NCI-H82 treated with DMSO at 0.1 percent for 48 hours (cell line): Measurements from ENCODE around the gene MEOX1.

Experiments used
- DNase-seq: peaks from one replicate; lab custom pipeline; 2025; ENCODE audit not compliant: unreplicated experiment; lab: John Stamatoyannopoulos, UW

Gene MEOX1

DNA sequence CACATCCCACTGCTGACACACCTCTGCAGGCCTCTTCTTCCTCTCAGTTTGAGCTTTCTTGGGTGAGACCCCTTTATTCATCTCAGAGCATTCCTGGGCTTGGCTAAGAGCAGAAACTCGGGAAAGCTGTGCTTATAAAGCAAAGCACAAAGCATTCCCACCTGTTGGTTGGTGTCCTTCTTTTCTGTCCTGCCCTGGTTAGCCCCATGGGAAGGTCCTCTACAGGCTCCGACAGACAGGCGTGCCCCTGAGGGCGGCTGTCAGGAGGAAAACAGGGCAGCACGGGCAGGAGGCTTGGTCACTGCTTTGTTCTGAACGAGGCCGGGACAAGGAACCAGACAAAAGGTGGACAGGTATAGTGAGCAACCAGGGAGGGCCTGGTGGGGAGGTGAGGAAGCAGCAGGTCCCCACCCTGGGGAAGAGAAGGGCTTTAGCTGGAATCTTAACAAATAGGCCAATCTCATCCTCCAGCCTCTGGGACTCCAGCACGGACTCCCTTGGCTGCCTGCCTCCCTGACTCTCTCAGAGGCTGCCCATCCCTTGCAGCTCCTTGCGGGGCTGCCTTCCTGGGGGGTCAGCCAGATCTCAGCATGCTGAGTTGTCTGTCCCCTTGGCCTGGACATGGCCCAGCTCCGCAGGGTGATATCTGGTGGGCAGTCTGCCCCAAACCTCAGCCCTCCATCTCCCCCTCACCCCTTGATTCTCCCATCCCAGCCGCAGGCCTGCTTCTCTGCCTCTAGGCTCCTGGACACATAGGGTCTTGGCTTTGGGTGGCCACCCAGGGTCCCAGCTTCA is 1.7 kb downstream of the MEOX1 start:
- no peak for DNase-seq

DNA sequence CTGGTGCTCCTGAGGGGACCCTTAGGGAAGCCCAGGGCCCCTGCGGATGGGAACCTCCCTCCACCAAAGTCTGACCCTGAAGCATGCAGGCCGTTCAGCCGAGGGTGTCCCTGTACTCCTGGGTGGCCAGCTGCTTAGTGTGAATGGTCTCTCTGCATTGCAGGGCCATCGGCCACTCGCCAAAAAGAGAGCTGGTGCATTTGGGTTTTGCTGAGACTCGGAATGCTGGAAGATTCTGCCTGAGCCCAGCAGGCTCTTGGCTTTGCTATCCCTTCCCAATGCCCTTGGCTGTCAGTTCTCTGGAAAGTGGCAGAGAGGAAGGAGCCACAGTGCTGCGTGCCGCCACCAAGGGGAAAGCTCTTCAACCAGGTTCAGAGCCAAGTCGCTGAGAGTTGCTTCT is 2.8 kb downstream of the MEOX1 start:
- no peak for DNase-seq

DNA sequence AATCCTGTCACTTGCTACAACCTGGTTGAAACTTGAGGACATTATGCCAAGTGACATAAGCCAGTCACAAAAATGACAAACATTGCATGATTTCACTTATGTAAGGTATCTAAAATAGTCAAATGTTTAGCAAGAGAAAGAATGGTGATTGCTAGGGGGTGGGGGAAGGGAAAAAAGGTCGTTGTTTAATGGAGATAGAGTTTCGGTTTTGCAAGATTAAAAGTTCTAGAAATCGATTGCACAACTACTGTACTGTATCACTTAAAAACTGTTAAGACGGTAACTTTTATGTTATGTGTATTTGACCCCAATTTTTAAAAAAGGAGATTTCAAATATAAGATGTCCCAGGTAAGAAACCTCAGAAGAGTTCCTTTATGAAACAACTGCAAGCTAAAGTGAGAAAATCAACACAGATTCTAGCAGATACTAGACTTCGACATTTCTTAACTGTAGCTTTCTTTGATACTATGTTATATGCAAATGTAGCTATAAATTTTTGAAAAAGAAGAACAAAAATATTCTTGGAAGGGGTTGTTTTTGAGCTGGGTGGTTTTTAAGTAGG is 5.9 kb downstream of the MEOX1 start:
- DNase-seq, result no peak

DNA sequence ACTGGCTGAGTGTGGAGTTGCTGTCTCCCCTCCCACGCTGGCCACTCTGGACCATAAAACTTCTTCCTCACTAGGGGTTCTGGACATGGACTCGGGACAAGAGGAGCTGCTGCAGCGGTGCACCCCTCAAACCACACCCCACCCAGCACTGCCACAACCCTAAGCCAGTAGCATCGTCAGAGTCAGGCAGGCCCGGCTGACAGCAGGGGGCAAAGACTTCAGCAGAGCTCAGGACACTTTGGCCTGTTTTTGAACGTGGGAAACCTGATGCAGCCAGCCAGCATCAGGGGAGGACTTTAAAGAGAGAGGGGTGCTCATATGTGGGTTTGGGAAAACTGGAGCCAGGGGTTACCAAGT is 9.6 kb downstream of the MEOX1 start:
- no peak for DNase-seq

DNA sequence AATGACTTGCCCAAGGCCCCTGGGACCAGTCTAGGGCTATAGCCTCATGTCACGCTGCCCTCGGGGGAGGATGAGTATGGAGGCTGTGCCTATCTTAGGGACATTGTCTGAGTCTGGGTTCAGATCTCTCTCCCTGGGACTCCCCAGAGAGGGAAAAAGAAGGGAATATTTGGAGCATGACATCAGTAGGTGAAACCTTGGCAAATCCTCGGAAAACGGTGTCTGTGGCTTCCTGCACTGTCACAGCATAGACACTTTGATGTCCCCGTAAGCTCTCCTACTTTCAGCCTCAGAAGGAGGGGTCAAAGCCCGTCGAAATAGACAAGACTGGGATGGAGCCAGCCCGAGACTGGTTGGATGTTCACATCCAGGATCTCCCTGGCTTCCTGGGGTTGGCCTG is 11.3 kb downstream of the MEOX1 start:
- no peak for DNase-seq

DNA sequence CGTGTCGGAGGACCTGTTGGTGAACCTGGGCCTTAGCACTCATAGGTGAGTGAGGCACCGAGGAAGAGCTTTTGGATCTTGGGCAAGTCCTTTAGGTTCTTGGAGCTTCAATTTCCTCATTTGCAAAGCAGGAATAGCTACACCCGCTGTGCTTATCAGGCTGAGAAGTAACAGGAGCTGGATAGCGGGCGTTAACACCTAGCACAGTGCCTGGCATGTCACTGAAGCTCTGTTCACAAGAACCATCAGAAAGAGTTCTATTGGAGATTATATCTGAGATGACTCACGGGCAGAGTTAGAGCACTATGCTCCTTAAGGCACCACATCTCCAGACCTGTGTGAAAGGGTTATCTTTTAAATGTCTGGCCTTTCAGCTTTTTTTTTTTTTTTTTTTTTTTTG is 12.8 kb downstream of the MEOX1 start:
- no peak for DNase-seq

DNA sequence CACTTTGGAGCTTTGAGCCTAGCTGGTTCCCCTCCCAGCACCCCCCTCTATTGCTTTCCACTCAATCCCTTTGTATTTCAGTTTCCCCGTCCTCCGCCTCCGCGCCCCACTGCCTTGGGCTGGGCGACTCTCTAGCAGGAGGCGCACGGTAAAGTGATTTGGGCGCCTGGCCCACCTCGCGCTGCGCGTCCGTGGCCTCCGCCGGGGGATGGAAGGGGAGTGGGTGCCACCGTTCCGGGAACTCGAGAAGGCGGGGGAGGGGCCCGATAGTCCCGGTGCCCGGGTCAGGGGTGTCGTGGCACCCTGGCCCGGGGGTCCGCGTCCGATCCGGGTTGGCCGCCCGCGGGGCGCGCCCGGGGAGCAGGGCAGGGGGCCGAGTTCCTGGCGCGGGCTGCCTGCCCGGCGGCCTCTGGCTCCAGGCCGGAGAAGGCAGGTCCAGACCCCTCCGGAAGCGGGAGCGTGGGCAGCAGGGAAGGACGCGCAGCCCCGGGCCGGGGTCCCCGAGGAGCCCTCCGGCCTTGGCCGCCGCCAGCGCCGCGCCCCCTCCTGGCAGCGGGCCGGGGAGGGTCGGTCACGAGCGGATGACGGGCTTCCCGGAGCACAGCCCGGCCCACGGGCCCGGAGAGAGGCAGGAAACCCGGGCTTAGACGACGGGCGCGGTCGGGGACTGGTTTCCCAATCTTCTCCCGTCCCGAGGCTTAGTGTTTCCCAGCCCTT is 15.8 kb downstream of the MEOX1 start:
- no peak for DNase-seq

DNA sequence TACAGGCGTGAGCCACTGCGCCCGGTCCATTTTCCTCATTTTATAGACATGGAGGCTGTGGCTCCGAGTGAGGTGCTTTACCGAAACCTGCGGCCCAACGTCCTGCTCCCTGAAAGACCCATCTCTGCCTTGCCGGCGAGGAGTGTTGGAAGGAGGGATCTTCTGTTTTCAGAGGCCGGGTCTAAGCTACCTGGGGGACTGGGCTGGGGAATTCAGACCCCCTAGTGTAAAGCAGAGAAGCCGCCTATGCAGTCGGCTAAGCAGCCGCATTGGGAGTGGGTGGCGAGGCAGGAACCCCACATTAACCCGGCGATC is 16.3 kb downstream of the MEOX1 start:
- DNase-seq, result no peak

DNA sequence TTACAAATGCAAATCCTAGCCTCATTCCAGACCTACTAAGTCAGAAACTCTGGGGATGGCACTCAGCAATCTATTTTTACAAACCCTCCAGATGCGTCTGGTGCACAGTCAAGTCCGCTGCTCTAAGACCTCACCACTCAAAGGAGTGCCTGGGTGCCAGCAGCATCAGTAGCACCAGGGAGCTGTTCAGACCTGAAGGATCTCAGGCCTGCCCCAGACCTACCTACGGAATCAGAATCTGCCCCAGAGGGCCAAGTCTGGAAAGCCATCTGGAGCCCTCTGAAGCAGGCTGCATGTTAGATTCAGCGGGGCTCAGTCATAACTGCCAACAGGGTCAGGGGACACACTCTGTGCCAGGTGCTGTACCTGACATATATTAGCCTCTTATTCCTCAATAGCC is 17.6 kb downstream of the MEOX1 start:
- DNase-seq, result no peak

DNA sequence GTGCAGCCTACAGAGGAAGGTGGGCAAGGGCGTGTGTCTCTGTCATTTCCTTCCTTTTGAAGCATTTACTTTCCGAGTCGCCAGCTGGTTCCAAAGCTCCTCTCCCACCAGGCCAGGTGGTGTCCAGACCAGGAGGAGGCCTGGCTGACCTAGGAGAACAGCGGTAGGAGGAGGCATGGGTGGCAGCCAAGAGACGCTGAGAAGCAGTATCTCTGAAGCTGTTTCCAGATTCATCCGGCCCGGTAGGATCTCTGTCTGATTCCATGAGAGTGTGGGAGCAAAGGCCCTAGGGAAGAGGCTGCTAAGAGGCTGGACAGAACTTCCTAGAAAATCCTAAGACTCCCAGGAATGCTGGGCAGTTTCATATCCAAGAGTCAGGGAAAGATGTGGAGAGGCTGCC is 20.3 kb downstream of the MEOX1 start:
- DNase-seq, result no peak

DNA sequence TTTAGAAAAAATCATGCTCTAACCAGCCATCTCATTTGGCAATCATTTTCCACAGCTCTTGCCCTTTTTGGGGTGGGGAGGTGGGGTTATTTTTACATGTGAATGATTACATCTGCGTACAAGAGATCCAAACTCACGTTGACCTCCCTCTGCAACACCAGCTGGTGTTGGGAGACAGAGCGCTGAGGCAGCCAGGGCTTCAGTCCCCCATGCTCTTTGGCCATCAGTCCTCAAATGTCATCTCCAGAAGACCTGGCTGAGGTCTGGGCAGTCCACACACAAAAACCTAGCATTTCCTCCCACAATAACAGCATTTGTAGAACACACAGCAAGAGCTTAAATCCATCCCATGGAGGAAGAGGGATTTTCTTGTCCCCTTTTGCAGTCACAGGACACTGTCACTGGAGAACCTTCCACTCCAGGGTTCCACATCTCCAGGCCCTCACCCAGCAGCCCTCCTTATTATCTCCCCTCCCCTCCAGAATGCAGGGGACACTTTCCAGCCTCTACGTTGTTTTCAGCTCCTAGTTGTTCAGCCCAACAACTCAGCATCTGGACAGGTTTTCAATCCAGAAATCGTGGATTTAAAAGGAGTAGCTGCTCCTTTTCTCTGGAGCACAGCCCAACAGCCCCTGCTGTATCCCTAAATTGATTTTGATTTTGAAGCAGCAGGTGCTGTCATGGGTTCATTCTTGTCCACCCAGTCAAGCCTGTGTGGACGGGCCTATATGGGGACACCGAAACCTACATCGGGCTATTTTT is 21.1 kb downstream of the MEOX1 start:
- no peak for DNase-seq

DNA sequence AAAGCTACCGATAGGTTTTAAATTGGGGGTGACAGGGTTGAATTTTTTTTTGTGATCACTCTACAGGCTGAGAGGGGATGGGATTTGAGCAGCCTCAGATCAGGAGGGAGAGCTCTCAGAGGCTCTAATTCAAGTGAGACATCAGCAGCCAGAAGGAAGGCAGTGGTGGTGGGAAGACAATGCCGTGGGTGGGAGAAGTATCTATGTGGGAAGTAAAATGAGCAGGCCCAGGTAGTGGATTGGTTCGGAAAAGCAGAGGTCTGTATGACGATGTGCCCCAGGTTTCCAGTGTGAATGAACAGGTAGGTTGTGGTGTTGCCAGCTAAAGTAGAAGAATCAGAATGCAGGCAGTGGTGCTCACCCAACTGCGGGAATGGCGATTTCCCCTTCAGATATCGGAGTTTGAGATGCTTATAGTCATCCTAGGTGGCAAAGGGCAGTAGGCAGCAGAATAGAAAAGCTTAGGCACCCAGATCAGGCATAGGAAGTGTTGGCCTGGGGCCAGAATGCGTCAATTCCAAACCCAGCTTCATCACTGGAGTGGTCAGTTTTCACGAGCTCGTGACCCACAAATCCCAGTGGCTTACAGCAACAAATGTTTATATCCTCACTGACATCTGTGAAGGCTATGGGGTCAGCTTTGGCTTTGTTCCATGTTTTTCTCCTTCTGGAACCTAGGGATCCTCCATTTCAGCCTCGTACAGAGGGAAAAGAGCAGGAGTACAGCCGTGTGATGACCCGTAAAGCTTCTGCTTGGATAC is 24.0 kb downstream of the MEOX1 start:
- DNase-seq, result no peak

DNA sequence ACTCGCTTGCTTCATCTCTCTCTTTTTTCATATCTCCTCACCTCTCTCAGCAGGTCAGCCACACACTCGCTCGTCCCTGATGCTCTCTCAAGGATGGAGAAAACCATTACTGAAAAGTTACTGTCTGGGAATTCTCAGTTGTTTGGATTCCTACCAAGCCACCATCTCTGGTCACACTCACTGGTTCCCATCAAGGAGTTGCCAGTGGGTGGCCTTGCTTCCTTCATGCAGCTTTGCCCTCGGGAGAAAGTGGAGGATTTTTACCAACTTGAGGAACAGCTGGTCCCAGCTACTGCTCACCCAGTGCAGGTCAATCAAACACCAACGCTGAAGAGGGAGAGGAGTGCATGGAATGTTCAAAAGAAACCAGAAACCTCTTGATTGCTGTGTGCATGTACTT is 25.3 kb downstream of the MEOX1 start:
- no peak for DNase-seq

DNA sequence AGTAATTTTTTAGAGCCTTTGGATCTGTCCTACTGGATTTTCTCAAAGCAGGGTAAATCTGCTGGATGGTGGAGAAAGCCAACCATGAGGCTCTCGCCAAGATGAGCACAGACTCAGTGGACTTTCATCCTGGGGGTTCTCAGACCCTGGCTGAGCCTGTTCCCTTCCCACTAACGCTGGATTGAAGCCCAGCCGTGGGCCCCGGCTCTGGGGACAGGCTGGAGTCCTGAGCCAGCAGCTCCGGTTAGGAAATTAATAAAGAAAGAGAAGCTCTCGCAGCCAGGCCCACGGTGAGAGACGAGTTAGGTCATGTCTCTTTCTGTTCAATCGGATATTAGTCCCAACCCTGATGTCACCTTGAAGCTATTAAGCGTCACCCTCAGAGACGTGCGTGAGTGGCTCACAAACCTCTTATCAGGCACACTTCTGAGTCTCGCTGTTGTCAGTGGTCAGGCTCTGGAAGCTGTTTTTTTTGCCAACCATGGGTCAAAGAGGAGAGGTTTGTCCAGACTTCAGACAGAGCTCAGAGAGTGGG is 27.1 kb downstream of the MEOX1 start:
- DNase-seq, result no peak

DNA sequence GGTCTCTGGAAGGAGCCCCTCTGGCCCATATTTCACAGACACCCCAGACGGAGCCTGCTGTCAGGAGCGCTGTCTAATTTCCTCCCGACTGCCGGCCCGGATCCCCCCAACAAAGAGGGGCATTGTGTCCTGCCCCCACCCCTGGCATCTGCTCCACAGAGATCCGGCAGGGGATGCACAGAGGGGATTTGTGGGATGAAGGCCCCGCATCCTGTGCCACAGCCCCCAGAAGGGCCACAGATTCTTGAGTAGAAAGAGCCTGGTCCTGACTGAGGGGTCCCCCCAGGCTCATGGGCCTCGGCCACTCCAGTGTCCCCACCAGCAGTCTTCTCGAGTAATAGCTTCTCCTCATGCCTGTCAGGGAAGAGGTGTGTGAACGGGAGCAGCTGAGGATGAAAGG is 29.5 kb downstream of the MEOX1 start:
- no peak for DNase-seq

DNA sequence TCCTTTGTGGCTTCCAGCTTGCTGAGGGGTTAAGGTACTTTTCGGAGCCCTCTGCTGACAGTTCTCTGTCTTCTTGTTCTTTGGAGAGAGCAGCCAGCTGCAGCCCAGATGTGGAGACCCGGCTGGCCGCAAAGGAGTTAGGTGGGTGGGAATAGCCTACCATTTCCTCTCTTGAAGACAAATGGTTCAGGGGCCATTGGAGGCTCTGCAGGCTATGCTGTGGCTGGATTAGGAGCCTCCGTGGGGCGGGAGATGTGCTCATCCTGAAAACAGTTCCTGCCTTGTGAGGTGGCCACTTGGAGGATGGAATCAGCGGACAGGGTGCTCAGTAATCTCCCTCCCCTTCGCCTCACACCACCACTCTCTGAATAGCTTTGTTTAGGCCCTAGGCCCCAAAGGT is 30.3 kb downstream of the MEOX1 start:
- DNase-seq, result no peak

DNA sequence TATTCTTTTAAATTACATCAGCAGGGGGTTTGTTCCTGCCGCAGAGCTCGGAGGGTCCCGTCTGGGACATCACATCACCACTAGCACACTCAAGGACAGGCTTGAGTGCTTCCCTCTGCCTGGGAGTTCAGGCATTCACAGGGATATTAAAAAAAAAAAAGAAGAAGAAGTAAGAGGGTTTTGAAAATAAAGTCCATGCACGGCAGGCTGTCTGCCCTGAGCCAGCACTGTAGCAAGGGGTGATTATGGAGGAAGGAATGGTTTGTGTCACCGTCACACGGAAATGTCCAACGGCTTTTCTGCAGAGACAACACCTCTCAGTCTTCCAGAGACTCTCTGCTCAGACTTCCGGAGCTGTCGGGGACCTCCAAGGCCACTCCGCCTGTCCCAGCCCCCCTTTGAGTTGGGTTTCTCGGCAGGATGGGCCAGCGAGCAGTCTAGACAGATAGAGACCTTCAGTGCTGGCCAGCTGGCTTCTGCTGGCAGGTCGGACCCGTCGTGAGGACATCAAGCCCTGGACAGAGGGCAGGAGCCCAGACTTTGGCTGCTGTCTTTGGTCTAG is 33.6 kb downstream of the MEOX1 start:
- DNase-seq, result no peak

DNA sequence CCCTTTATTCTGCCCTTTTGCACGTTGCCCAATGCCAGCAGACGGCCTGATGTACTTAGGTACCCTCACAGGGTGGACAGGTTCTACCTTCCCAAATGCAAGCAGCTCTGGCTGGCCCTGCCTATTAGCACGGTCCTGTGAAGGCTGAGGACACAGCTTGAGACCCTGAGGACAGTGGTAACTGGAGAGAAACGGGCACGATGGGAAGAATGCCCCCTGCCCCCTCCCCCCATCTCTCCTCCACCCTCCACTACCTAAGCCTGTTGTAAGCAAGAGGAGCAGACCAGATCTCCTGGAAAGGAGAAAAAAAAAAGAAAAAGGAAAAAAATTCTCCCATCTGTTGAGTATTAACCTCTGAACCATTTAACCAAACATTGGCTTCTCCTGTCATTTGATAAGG is 34.1 kb downstream of the MEOX1 start:
- DNase-seq, result no peak

DNA sequence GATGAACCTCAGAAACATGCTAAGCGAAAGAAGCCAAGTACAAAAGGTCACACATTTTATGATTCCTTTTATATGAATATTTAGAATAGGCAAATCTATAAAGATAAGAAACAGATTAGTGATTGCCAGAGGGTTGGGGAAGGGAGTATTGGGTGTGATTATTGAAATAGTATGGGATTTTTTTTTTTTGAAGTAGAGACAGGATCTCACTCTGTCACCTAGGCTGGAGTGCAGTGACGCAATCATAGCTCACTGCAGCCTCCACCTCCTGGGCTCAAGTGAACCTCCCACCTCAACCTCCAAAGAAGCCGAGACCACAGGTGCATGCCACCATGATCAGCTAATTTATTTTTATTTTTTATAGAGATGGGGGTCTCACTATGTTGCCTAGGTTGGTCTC is 35.7 kb downstream of the MEOX1 start:
- no peak for DNase-seq

DNA sequence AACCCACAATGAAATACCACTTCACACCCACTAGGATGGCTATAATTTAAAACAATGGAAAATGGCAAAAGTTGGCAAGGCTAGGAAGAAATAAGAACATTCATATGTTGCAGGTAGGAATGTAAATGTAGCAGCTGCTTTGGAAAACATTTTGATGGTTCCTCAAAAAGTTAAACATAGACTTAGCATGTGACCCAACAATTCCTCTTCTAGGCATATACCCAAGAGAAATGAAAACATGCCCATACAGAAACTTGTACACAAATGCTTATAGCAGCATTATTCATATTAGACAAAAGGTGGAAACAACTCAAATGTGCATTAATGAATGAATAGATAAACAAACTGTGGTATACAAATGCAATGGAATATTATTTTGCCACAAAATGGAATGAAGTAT is 36.1 kb downstream of the MEOX1 start:
- no peak for DNase-seq

DNA sequence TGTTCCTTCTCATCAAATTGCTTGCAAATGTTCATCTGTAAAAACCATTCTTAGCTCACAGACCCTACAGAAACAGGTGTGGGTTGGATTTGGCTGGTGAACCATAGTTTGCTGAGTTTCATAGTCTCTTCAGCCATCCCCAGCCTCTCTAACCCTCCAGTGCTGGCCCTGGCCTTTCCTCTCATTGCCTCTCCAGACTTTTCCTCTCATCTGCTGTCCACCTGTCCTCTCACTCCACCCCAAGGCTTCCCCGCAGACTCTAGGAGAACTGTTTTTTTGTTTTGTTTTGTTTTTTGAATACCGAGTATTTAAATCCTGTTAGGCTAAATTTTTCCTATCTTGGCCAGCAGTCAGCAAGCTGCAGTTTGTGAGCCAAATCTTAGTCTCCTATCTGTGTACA is 41.1 kb downstream of the MEOX1 start:
- no peak for DNase-seq
